CD14-positive monocyte (primary cell): ENCODE results near the gene ERICH3. TPM values are rescaled to one million over a fixed set of nuclear protein-coding genes. Genes with fewer than 3 reads are reported as not detected.

Experiments used
- DNase-seq, 3 donors: peaks; one replicate each; pipeline ENCODE4 v3.0.0-alpha.2; 2011 to 2022
- H2AFZ ChIP-seq: 2 replicates; pipeline ENCODE4 v1.6.0; 2012; ENCODE audit warnings: mild to moderate bottlenecking, low read depth, low read length, inconsistent platforms; ENCODE audit not compliant: insufficient read depth, poor library complexity, severe bottlenecking
- H3K27ac ChIP-seq, 2 donors: 1 replicate in 1 of 2; 2 replicates in 1 of 2; pipeline ENCODE4 v1.5.1; 2012 to 2013; ENCODE audit warnings: low read length in 2 of 2, control low read depth in 1 of 2, inconsistent platforms in 1 of 2, low read depth in 1 of 2, mild to moderate bottlenecking in 1 of 2
- H3K27me3 ChIP-seq, 2 donors: one replicate each; pipeline versions ENCODE4 v1.6.0 to v1.6.1; 2011 to 2013; ENCODE audit warnings: low read length in 2 of 2; ENCODE audit not compliant: control insufficient read depth in 2 of 2, insufficient read depth in 2 of 2
- H3K36me3 ChIP-seq, 2 donors: replicated peaks in 1 of 2; 1 replicate in 1 of 2; 2 replicates in 1 of 2; pipeline versions ENCODE4 v1.5.1 to v1.6.1; 2012 to 2013; ENCODE audit warnings: low read length in 2 of 2, control low read depth in 1 of 2, inconsistent platforms in 1 of 2, mild to moderate bottlenecking in 1 of 2; ENCODE audit not compliant: insufficient read depth in 2 of 2, control insufficient read depth in 1 of 2
- H3K4me1 ChIP-seq, 2 donors: 1 replicate in 1 of 2; 2 replicates in 1 of 2; pipeline versions ENCODE4 v1.5.1 to v1.6.1; 2012 to 2013; ENCODE audit warnings: low read length in 2 of 2, control low read depth in 1 of 2, inconsistent platforms in 1 of 2, mild to moderate bottlenecking in 1 of 2, moderate library complexity in 1 of 2; ENCODE audit not compliant: insufficient read depth in 2 of 2, control insufficient read depth in 1 of 2
- H3K4me2 ChIP-seq: replicated peaks from 2 replicates; pipeline ENCODE3; 2012; ENCODE audit warnings: low read length, moderate library complexity, mild to moderate bottlenecking; ENCODE audit not compliant: poor library complexity, severe bottlenecking; ENCODE audit errors: extremely low read depth
- H3K4me3 ChIP-seq, 3 experiments: fragments of 200-600 bp in 1 of 3; sonication (generic) in 1 of 3; replicated peaks in 1 of 3; 1 replicate in 2 of 3; 2 replicates in 1 of 3; pipeline ENCODE4 v1.5.1; 2011 to 2013; ENCODE audit warnings: low read length in 3 of 3, mild to moderate bottlenecking in 3 of 3, control low read depth in 2 of 3, low read depth in 2 of 3, inconsistent platforms in 1 of 3, moderate library complexity in 1 of 3
- H3K79me2 ChIP-seq: 2 replicates; pipeline ENCODE4 v1.6.0; 2012; ENCODE audit warnings: mild to moderate bottlenecking, control low read depth, inconsistent platforms, low read length, moderate library complexity; ENCODE audit not compliant: insufficient read depth
- H3K9ac ChIP-seq: 2 replicates; pipeline ENCODE4 v1.6.0; 2017; ENCODE audit warnings: low read length, mild to moderate bottlenecking; ENCODE audit not compliant: insufficient read depth, poor library complexity, severe bottlenecking
- H3K9me3 ChIP-seq, 2 donors: replicated peaks in 1 of 2; 1 replicate in 1 of 2; 2 replicates in 1 of 2; pipeline versions ENCODE4 v1.5.1 to v1.6.1; 2012 to 2013; ENCODE audit warnings: low read length in 2 of 2, control low read depth in 1 of 2; ENCODE audit not compliant: control insufficient read depth in 1 of 2, insufficient read depth in 1 of 2
- H4K20me1 ChIP-seq: 2 replicates; pipeline ENCODE4 v1.6.0; 2012; ENCODE audit warnings: mild to moderate bottlenecking, low read length, control low read depth, moderate library complexity; ENCODE audit not compliant: insufficient read depth
- H3K27ac Mint-ChIP-seq, 7 donors: one replicate each; pipeline ENCODE4 v1.8.0; 2020; ENCODE audit warnings: mild to moderate bottlenecking in 7 of 7, mixed read lengths in 7 of 7, moderate library complexity in 6 of 7, inconsistent platforms in 2 of 7
- H3K27me3 Mint-ChIP-seq, 3 donors: one replicate each; pipeline ENCODE4 v1.8.0; 2021 to 2022; ENCODE audit warnings: low read depth in 3 of 3, mild to moderate bottlenecking in 3 of 3, mixed read lengths in 3 of 3, moderate library complexity in 3 of 3, inconsistent platforms in 1 of 3
- H3K36me3 Mint-ChIP-seq, 2 donors: one replicate each; pipeline ENCODE4 v1.8.0; 2020; ENCODE audit warnings: mixed read lengths in 2 of 2, inconsistent platforms in 1 of 2, mild to moderate bottlenecking in 1 of 2
- H3K4me1 Mint-ChIP-seq: one replicate; pipeline ENCODE4 v1.8.0; 2020; ENCODE audit warnings: mild to moderate bottlenecking, mixed read lengths
- H3K4me3 Mint-ChIP-seq, 2 donors: one replicate each; pipeline ENCODE4 v1.8.0; 2020; ENCODE audit warnings: mild to moderate bottlenecking in 2 of 2, mixed read lengths in 2 of 2, moderate library complexity in 1 of 2
- H3K9me3 Mint-ChIP-seq, 7 donors: one replicate each; pipeline ENCODE4 v1.8.0; 2020 to 2022; ENCODE audit warnings: mixed read lengths in 7 of 7, mild to moderate bottlenecking in 6 of 7, moderate library complexity in 6 of 7, inconsistent platforms in 2 of 7
- WGBS: methylation state at CpG from one replicate; pipeline ENCODE4 v1.1.5; 2013; ENCODE audit warnings: missing lambda C conversion rate; ENCODE audit not compliant: insufficient coverage; 5-methylcytosine and 5-hydroxymethylcytosine counted together
- intact Hi-C, 2 donors: fragments of 100-400 bp; cut with micrococcal nuclease; formaldehyde crosslinking; loops; one replicate each; pipeline versions ENCODE4 v1.15.0 to v1.15.1; 2023
- polyA plus RNA-seq, 3 donors: library from polyadenylated mRNA; depleted of rRNA in 1 of 3; unstranded in 2 of 3; stranded (reverse) in 1 of 3; fragments of 300-500 nt in 2 of 3; fragments of >200 nt in 1 of 3; fragmentation: Illumina TruSeq in 2 of 3; gene quantifications; 1 replicate in 2 of 3; 2 replicates in 1 of 3; pipeline ENCODE4 v1.2.3, GENCODE V29; 2012 to 2021
- TF ChIP-seq, protein P1 (sequence below): fragments of 200-600 bp; IDR thresholded peaks from one replicate; pipeline ENCODE4 v1.8.0; 2022; ENCODE audit warnings: antibody characterized with exemption, mild to moderate bottlenecking

Gene ERICH3
- polyA plus RNA-seq, 3 donors = not detected

GRCh38 chr1:74613894-74614293, 59.7 kb downstream of the ERICH3 start:
- intact Hi-C loops = no loop called here
- TF ChIP-seq, protein P1, sequence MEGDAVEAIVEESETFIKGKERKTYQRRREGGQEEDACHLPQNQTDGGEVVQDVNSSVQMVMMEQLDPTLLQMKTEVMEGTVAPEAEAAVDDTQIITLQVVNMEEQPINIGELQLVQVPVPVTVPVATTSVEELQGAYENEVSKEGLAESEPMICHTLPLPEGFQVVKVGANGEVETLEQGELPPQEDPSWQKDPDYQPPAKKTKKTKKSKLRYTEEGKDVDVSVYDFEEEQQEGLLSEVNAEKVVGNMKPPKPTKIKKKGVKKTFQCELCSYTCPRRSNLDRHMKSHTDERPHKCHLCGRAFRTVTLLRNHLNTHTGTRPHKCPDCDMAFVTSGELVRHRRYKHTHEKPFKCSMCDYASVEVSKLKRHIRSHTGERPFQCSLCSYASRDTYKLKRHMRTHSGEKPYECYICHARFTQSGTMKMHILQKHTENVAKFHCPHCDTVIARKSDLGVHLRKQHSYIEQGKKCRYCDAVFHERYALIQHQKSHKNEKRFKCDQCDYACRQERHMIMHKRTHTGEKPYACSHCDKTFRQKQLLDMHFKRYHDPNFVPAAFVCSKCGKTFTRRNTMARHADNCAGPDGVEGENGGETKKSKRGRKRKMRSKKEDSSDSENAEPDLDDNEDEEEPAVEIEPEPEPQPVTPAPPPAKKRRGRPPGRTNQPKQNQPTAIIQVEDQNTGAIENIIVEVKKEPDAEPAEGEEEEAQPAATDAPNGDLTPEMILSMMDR = no peak
- DNase-seq = no peak
- no peak overlapping the region for H2AFZ ChIP-seq
- no peaks in the 10 kb centered on the region for H3K4me1 ChIP-seq
- H3K36me3 ChIP-seq = no peaks in the 10 kb centered on the region
- H3K4me3 Mint-ChIP-seq = no peak overlapping the region
- H3K27me3 Mint-ChIP-seq = peaks cover 0 to 2% (median 0%) of the 10 kb centered on the region in 3 donors
- H3K4me2 ChIP-seq = no peak overlapping the region
- no peaks in the 10 kb centered on the region for H4K20me1 ChIP-seq
- no peak overlapping the region for H3K4me3 ChIP-seq
- no peaks in the 10 kb centered on the region for H3K27me3 ChIP-seq
- peaks cover 0 to 4% (median 2%) of the 10 kb centered on the region in 7 donors for H3K9me3 Mint-ChIP-seq
- H3K79me2 ChIP-seq = no peaks in the 10 kb centered on the region
- WGBS = 80% methylated on average over 1 of the region's 2 CpGs
- no peak overlapping the region for H3K9ac ChIP-seq
- H3K36me3 Mint-ChIP-seq = no peaks in the 10 kb centered on the region
- H3K27ac Mint-ChIP-seq = no peak overlapping the region
- no peaks in the 10 kb centered on the region for H3K9me3 ChIP-seq
- H3K4me1 Mint-ChIP-seq = no peaks in the 10 kb centered on the region
- no peak overlapping the region for H3K27ac ChIP-seq

DNA sequence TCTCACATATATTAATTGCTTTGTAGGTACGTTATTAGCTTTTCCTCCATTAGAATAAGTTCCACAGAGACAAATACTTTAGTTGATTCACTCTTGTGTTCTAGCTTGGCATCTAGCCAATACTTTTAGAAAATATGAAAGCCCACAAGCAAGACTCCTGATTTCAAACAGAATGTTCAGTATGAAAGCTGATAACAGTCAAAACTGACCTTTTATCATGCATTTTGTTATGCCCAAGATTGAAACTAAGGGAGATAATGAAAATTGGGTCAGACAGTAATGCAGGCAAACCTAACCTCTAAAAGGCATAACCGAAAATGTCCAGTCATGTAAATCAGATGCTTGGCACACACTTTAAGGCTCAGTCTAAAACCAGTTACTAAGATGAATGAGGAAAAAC, 61.7 kb downstream of the ERICH3 start:
- Histone ChIP-seq H3K36me3 (no peaks in the 10 kb centered on the region), H3K79me2 (no peaks in the 10 kb centered on the region), H2AFZ (no peak overlapping the region), H3K4me3 (no peak overlapping the region), H3K27me3 (no peaks in the 10 kb centered on the region), H3K9me3 (no peaks in the 10 kb centered on the region), H3K9ac (no peak overlapping the region), H3K4me2 (no peak overlapping the region), H3K27ac (no peak overlapping the region), H3K4me1 (no peaks in the 10 kb centered on the region), H4K20me1 (no peaks in the 10 kb centered on the region)
- Mint-ChIP-seq H3K9me3 (peaks cover 0 to 4% (median 2%) of the 10 kb centered on the region in 7 donors), H3K27me3 (no peaks in the 10 kb centered on the region), H3K27ac (no peak overlapping the region), H3K36me3 (no peaks in the 10 kb centered on the region), H3K4me1 (no peaks in the 10 kb centered on the region), H3K4me3 (no peak overlapping the region)
- WGBS = 82% methylated on average over 2 of the region's 2 CpGs
- no peak for DNase-seq
- intact Hi-C loops = no loop called here
- TF ChIP-seq, protein P1 = no peak
